Natural killer cell (primary cell): ENCODE data around the gene KCNMB2. TPM values are rescaled to one million over a fixed set of nuclear protein-coding genes. Genes with fewer than 3 reads are reported as not detected.

Experiments
- ATAC-seq, 3 donors: fragments of 150-1000 bp in 2 of 3; fragments of 200-7000 bp in 1 of 3; cut with Tn5 transposase; 1 replicate in 1 of 3; 2 replicates in 2 of 3; pipeline ENCODE4 v1.10.0; 2021; ENCODE audit warnings: mild to moderate bottlenecking in 2 of 3, moderate library complexity in 2 of 3
- DNase-seq, 2 donors: peaks; one replicate each; pipeline versions ENCODE4 v3.0.0 to v3.0.0-alpha.2; 2013 to 2021; ENCODE audit warnings: mixed read lengths in 1 of 2
- H3K27ac ChIP-seq: one replicate; pipeline ENCODE4 v1.5.1; 2013; ENCODE audit warnings: mild to moderate bottlenecking, low read length
- H3K27me3 ChIP-seq: one replicate; pipeline ENCODE4 v1.6.1; 2013; ENCODE audit warnings: low read length; ENCODE audit not compliant: control insufficient read depth, insufficient read depth
- H3K36me3 ChIP-seq: one replicate; pipeline ENCODE4 v1.6.1; 2013; ENCODE audit warnings: low read length; ENCODE audit not compliant: control insufficient read depth, insufficient read depth
- H3K4me1 ChIP-seq: one replicate; pipeline ENCODE4 v1.6.1; 2013; ENCODE audit warnings: low read length; ENCODE audit not compliant: control insufficient read depth, insufficient read depth
- H3K4me3 ChIP-seq: one replicate; pipeline ENCODE4 v1.5.1; 2013; ENCODE audit warnings: low read length
- H3K9me3 ChIP-seq: one replicate; pipeline ENCODE4 v1.6.1; 2013; ENCODE audit warnings: low read length; ENCODE audit not compliant: control insufficient read depth, insufficient read depth
- H3K27ac Mint-ChIP-seq, 2 donors: one replicate each; pipeline ENCODE4 v1.8.0; 2022; ENCODE audit warnings: mild to moderate bottlenecking in 2 of 2, mixed read lengths in 2 of 2, moderate library complexity in 1 of 2
- H3K27me3 Mint-ChIP-seq, 2 donors: one replicate each; pipeline ENCODE4 v1.8.0; 2022; ENCODE audit warnings: low read depth in 2 of 2, mixed read lengths in 2 of 2
- H3K36me3 Mint-ChIP-seq: one replicate; pipeline ENCODE4 v1.8.0; 2022; ENCODE audit warnings: mixed read lengths
- H3K4me1 Mint-ChIP-seq, 2 donors: one replicate each; pipeline ENCODE4 v1.8.0; 2022; ENCODE audit warnings: mixed read lengths in 2 of 2
- H3K4me3 Mint-ChIP-seq: one replicate; pipeline ENCODE4 v1.8.0; 2022; ENCODE audit warnings: mild to moderate bottlenecking, moderate library complexity, mixed read lengths
- H3K9me3 Mint-ChIP-seq, 2 donors: one replicate each; pipeline ENCODE4 v1.8.0; 2022; ENCODE audit warnings: mixed read lengths in 2 of 2
- CTCF ChIP-seq: fragments of 200-600 bp; IDR thresholded peaks from one replicate; pipeline ENCODE4 v1.8.0; 2022; ENCODE audit warnings: antibody characterized with exemption
- WGBS: methylation state at CpG from one replicate; pipeline ENCODE4 v1.1.7; 2013; ENCODE audit warnings: missing lambda C conversion rate; ENCODE audit not compliant: insufficient coverage; 5-methylcytosine and 5-hydroxymethylcytosine counted together
- intact Hi-C: fragments of 100-400 bp; cut with micrococcal nuclease; formaldehyde crosslinking; loops from one replicate; pipeline ENCODE4 v1.14.2; 2022
- total RNA-seq, 4 donors: library from RNA; stranded (reverse); fragments of 120-200 nt in 1 of 4; gene quantifications; one replicate each; pipeline versions ENCODE4 v1.2.3 to v1.2.4, GENCODE V29; 2013 to 2022

The KCNMB2 gene
- total RNA-seq, 3 donors from 2014 or later (not counting 1 experiment from before 2014, with no cell fraction given): not detected

- DNase-seq: no peak
- H3K36me3 Mint-ChIP-seq: no peaks in the 10 kb centered on the region
- no peak for TF ChIP-seq CTCF
- H3K27ac Mint-ChIP-seq: no peak overlapping the region
- H3K4me3 ChIP-seq: no peak overlapping the region
- no peak overlapping the region for H3K27ac ChIP-seq
- no peaks in the 10 kb centered on the region for H3K27me3 ChIP-seq
- H3K4me3 Mint-ChIP-seq: no peak overlapping the region
- H3K9me3 ChIP-seq: no peaks in the 10 kb centered on the region
- H3K4me1 ChIP-seq: no peaks in the 10 kb centered on the region
- no peaks in the 10 kb centered on the region for H3K4me1 Mint-ChIP-seq
- H3K9me3 Mint-ChIP-seq: peaks cover 13 to 16% of the 10 kb centered on the region in 2 donors
- no peaks in the 10 kb centered on the region for H3K27me3 Mint-ChIP-seq
- 64% methylated on average over 3 of the region's 4 CpGs for WGBS
- ATAC-seq: no peak
- H3K36me3 ChIP-seq: no peaks in the 10 kb centered on the region
- intact Hi-C loops: no loop called here
These were observed 290.3 kb downstream of the KCNMB2 start for GRCh38 chr3:178826435-178827123.

DNA sequence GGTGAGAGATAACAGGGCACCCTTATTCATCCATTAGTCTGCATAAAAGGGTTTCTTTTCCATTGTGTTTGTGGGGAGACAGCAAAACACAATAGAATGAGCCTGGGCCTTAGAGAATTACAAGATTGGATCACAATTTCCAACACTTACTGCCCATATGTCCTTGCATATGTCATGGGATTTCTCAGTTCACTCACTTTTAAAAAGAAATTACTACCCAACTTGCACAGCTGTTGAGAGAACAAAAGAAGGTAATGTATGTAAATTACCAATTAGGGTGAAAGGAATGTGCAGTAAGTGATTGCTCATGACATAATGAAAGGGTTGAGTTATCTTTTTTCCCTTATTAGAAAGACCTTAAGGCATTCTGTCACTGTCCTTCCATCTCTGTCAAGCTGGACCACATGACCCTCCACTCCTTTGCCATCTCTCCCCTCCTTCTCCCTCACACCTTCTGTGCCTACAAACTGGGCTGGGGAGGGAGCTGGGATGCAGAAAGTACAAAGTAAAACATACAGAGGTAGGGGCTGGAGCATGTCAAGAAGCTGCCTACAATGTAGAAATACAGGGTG lies 291.1 kb downstream of the KCNMB2 start:
- Mint-ChIP-seq H3K36me3 (no peaks in the 10 kb centered on the region), H3K9me3 (peaks cover 7 to 13% of the 10 kb centered on the region in 2 donors), H3K4me1 (no peaks in the 10 kb centered on the region), H3K27me3 (no peaks in the 10 kb centered on the region), H3K4me3 (no peak overlapping the region), H3K27ac (no peak overlapping the region)
- intact Hi-C loops: no loop called here
- H3K4me1 ChIP-seq: no peaks in the 10 kb centered on the region
- H3K27ac ChIP-seq: no peak overlapping the region
- DNase-seq: no peak
- H3K36me3 ChIP-seq: no peaks in the 10 kb centered on the region
- H3K27me3 ChIP-seq: no peaks in the 10 kb centered on the region
- no peak for ATAC-seq
- no peak overlapping the region for H3K4me3 ChIP-seq
- no peaks in the 10 kb centered on the region for H3K9me3 ChIP-seq
- no peak for TF ChIP-seq CTCF

- Mint-ChIP-seq H3K36me3 (no peaks in the 10 kb centered on the region), H3K27me3 (no peaks in the 10 kb centered on the region), H3K27ac (no peak overlapping the region), H3K4me1 (no peaks in the 10 kb centered on the region), H3K4me3 (no peak overlapping the region), H3K9me3 (peaks cover 9% of the 10 kb centered on the region in 2 donors)
- no peaks in the 10 kb centered on the region for H3K36me3 ChIP-seq
- DNase-seq: no peak
- no peak overlapping the region for H3K4me3 ChIP-seq
- no peaks in the 10 kb centered on the region for H3K27me3 ChIP-seq
- TF ChIP-seq CTCF: no peak
- WGBS: 77% methylated on average over 1 of the region's 1 CpG
- H3K27ac ChIP-seq: no peak overlapping the region
- intact Hi-C loops: no loop called here
- no peaks in the 10 kb centered on the region for H3K9me3 ChIP-seq
- no peak for ATAC-seq
- no peaks in the 10 kb centered on the region for H3K4me1 ChIP-seq
These were observed 297.5 kb downstream of the KCNMB2 start for GRCh38 chr3:178833695-178834094.

DNA sequence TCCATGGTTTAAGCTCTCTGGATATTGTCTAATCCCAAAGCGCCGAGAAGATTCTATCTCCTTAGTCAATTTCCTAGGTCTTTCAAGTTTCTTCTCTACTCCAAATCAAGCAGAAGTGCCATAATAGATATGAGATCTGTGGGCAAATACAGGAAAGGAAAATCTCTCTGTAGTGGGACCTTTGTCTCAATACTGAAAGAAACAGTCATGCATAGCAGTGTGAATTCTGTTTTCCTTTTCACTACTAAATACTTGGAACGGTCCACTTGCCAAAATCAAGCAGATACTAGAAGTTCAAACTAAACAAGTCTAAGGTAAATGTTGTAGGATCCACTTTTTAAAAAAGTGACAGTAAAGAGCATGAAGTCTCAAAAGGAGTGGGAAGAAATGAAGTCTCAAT lies 298.8 kb downstream of the KCNMB2 start:
- H3K27me3 Mint-ChIP-seq: no peaks in the 10 kb centered on the region
- H3K4me3 ChIP-seq: no peak overlapping the region
- H3K36me3 ChIP-seq: no peaks in the 10 kb centered on the region
- no peak for DNase-seq
- no peak overlapping the region for H3K4me3 Mint-ChIP-seq
- H3K4me1 ChIP-seq: no peaks in the 10 kb centered on the region
- no peak for TF ChIP-seq CTCF
- H3K27ac ChIP-seq: no peak overlapping the region
- WGBS: 86% methylated on average over 2 of the region's 3 CpGs
- H3K9me3 Mint-ChIP-seq: peaks cover 13% of the 10 kb centered on the region in 2 donors
- H3K4me1 Mint-ChIP-seq: no peaks in the 10 kb centered on the region
- no peaks in the 10 kb centered on the region for H3K36me3 Mint-ChIP-seq
- H3K27ac Mint-ChIP-seq: no peak overlapping the region
- intact Hi-C loops: no loop called here
- no peak for ATAC-seq
- no peaks in the 10 kb centered on the region for H3K9me3 ChIP-seq
- no peaks in the 10 kb centered on the region for H3K27me3 ChIP-seq
